H9 (cell line): ENCODE data around the gene OR8K1. TPM values are rescaled to one million over a fixed set of nuclear protein-coding genes. Genes with fewer than 3 reads are reported as not detected.

Experiments used
- DNase-seq: peaks from one replicate; pipeline ENCODE4 v3.0.0-alpha.2; 2017
- H2AFZ ChIP-seq: one replicate; pipeline ENCODE4 v1.6.1; 2013; ENCODE audit warnings: mild to moderate bottlenecking, low read length, control low read depth, moderate library complexity
- H2AK5ac ChIP-seq: 2 replicates; pipeline ENCODE4 v1.6.1; 2013; ENCODE audit warnings: low read length, control low read depth, mixed read lengths; ENCODE audit not compliant: insufficient read length
- H2BK120ac ChIP-seq: one replicate; pipeline ENCODE4 v1.6.1; 2013; ENCODE audit warnings: low read depth, mild to moderate bottlenecking, low read length, control low read depth, inconsistent platforms; ENCODE audit not compliant: poor library complexity, severe bottlenecking
- H2BK12ac ChIP-seq: 2 replicates; pipeline ENCODE4 v1.6.1; 2013; ENCODE audit warnings: low read length, control low read depth, mixed read lengths, low read depth; ENCODE audit not compliant: insufficient read length
- H2BK15ac ChIP-seq: 2 replicates; pipeline ENCODE4 v1.6.1; 2013; ENCODE audit warnings: low read depth, low read length, control low read depth
- H2BK20ac ChIP-seq: one replicate; pipeline ENCODE4 v1.6.1; 2013; ENCODE audit warnings: low read depth, mild to moderate bottlenecking, low read length, control low read depth, inconsistent platforms; ENCODE audit not compliant: poor library complexity, severe bottlenecking
- H2BK5ac ChIP-seq: 2 replicates; pipeline ENCODE4 v1.6.1; 2013; ENCODE audit warnings: low read length, control low read depth, mixed read lengths; ENCODE audit not compliant: insufficient read length
- H3K14ac ChIP-seq: 2 replicates; pipeline ENCODE4 v1.6.1; 2013; ENCODE audit warnings: low read length, control low read depth; ENCODE audit not compliant: insufficient read depth
- H3K18ac ChIP-seq: 2 replicates; pipeline ENCODE4 v1.6.1; 2013; ENCODE audit warnings: low read depth, mild to moderate bottlenecking, mixed read lengths, low read length, control low read depth; ENCODE audit not compliant: insufficient read length
- H3K23ac ChIP-seq: 2 replicates; pipeline ENCODE4 v1.6.1; 2013; ENCODE audit warnings: low read length, control low read depth, mixed read lengths, low read depth; ENCODE audit not compliant: insufficient read length
- H3K23me2 ChIP-seq: 2 replicates; pipeline ENCODE4 v1.6.1; 2013; ENCODE audit warnings: low read depth, mild to moderate bottlenecking, mixed read lengths, low read length, control low read depth; ENCODE audit not compliant: insufficient read length, poor library complexity, severe bottlenecking
- H3K27ac ChIP-seq: 2 replicates; pipeline ENCODE4 v1.5.1; 2013; ENCODE audit warnings: low read length, control low read depth, mixed read lengths, low read depth; ENCODE audit not compliant: insufficient read length
- H3K27me3 ChIP-seq: 2 replicates; pipeline ENCODE4 v1.6.1; 2013; ENCODE audit warnings: low read length, control low read depth, inconsistent platforms; ENCODE audit not compliant: insufficient read depth
- H3K4ac ChIP-seq: 2 replicates; pipeline ENCODE4 v1.6.1; 2013; ENCODE audit warnings: low read depth, mild to moderate bottlenecking, control low read depth, inconsistent platforms, low read length, moderate library complexity
- H3K4me1 ChIP-seq: 2 replicates; pipeline ENCODE4 v1.6.1; 2013; ENCODE audit warnings: low read length, control low read depth, inconsistent platforms; ENCODE audit not compliant: insufficient read depth
- H3K4me2 ChIP-seq: 2 replicates; pipeline ENCODE4 v1.6.1; 2013; ENCODE audit warnings: low read length, control low read depth, mixed read lengths; ENCODE audit not compliant: insufficient read length, insufficient read depth
- H3K56ac ChIP-seq: 2 replicates; pipeline ENCODE4 v1.6.1; 2013; ENCODE audit warnings: low read depth, mild to moderate bottlenecking, mixed read lengths, low read length, control low read depth; ENCODE audit not compliant: insufficient read length
- H3K79me1 ChIP-seq: 2 replicates; pipeline ENCODE4 v1.6.1; 2013; ENCODE audit warnings: low read depth, mild to moderate bottlenecking, moderate library complexity, low read length, control low read depth, inconsistent platforms; ENCODE audit not compliant: insufficient read depth, poor library complexity, severe bottlenecking
- H3K79me2 ChIP-seq: 2 replicates; pipeline ENCODE4 v1.6.1; 2013; ENCODE audit warnings: low read length, control low read depth, inconsistent platforms; ENCODE audit not compliant: insufficient read depth
- H3K9ac ChIP-seq: 2 replicates; pipeline ENCODE4 v1.6.1; 2013; ENCODE audit warnings: low read length, control low read depth, mixed read lengths; ENCODE audit not compliant: insufficient read length; ENCODE audit errors: extremely low read depth
- H3K9me3 ChIP-seq: one replicate; pipeline ENCODE4 v1.6.1; 2013; ENCODE audit warnings: low read depth, low read length, inconsistent platforms; ENCODE audit not compliant: control insufficient read depth
- H3T11ph ChIP-seq: one replicate; pipeline ENCODE4 v1.6.1; 2013; ENCODE audit warnings: mild to moderate bottlenecking, low read length, control low read depth, inconsistent platforms
- H4K20me1 ChIP-seq: one replicate; pipeline ENCODE4 v1.6.1; 2013; ENCODE audit not compliant: control insufficient read depth, insufficient read length, insufficient read depth
- H4K5ac ChIP-seq: 2 replicates; pipeline ENCODE4 v1.6.1; 2013; ENCODE audit warnings: low read depth, mild to moderate bottlenecking, mixed read lengths, low read length, control low read depth; ENCODE audit not compliant: insufficient read length
- H4K8ac ChIP-seq: replicated peaks from 2 replicates; pipeline ENCODE4 v1.6.1; 2013; ENCODE audit warnings: low read length, control low read depth, mixed read lengths, low read depth; ENCODE audit not compliant: insufficient read length
- H4K91ac ChIP-seq: 2 replicates; pipeline ENCODE4 v1.6.1; 2013; ENCODE audit warnings: low read depth, mild to moderate bottlenecking, moderate library complexity, mixed read lengths, low read length, control low read depth; ENCODE audit not compliant: insufficient read length
- H3K27ac Mint-ChIP-seq, 3 experiments: 2 replicates in 2 of 3; 3 replicates in 1 of 3; pipeline ENCODE4 v1.8.0; 2020 to 2021; ENCODE audit warnings: mixed read lengths in 3 of 3, mild to moderate bottlenecking in 1 of 3, moderate library complexity in 1 of 3
- H3K27me3 Mint-ChIP-seq: 2 replicates; pipeline ENCODE4 v1.8.0; 2021; ENCODE audit warnings: low read depth, mild to moderate bottlenecking, moderate library complexity, mixed read lengths
- H3K36me3 Mint-ChIP-seq, 3 experiments: 2 replicates in 2 of 3; 3 replicates in 1 of 3; pipeline ENCODE4 v1.8.0; 2020 to 2021; ENCODE audit warnings: low read depth in 3 of 3, mixed read lengths in 3 of 3; ENCODE audit not compliant: insufficient read depth in 1 of 3
- H3K4me1 Mint-ChIP-seq, 2 experiments: 2 replicates each; pipeline ENCODE4 v1.8.0; 2020; ENCODE audit warnings: mixed read lengths in 2 of 2
- H3K4me3 Mint-ChIP-seq, 2 experiments: 2 replicates in 1 of 2; 3 replicates in 1 of 2; pipeline ENCODE4 v1.8.0; 2020 to 2021; ENCODE audit warnings: mild to moderate bottlenecking in 2 of 2, mixed read lengths in 2 of 2, moderate library complexity in 1 of 2
- H3K9me3 Mint-ChIP-seq, 2 experiments: 2 replicates in 1 of 2; 3 replicates in 1 of 2; pipeline ENCODE4 v1.8.0; 2020; ENCODE audit warnings: mild to moderate bottlenecking in 2 of 2, mixed read lengths in 2 of 2, moderate library complexity in 1 of 2
- WGBS: extraction: QIAGEN DNeasy Blood & Tissue Kit; methylation state at CpG from one replicate; pipeline ENCODE4 v1.1.7; 2013; ENCODE audit warnings: missing lambda C conversion rate, low lambda C conversion rate, mixed read lengths; ENCODE audit not compliant: insufficient read length; ENCODE audit errors: extremely low coverage; 5-methylcytosine and 5-hydroxymethylcytosine counted together
- total RNA-seq: library from RNA; stranded (reverse); gene quantifications from 2 replicates; pipeline ENCODE4 v1.2.1, GENCODE V29; 2021
- TF ChIP-seq, protein P1 (sequence below): fragments of 200-600 bp; sonication (generic); conservative IDR thresholded peaks from 3 replicates; pipeline ENCODE4 v1.8.0; 2021; ENCODE audit warnings: antibody characterized with exemption, mild to moderate bottlenecking

Gene OR8K1
- total RNA-seq, 1 experiment from 2014 or later: not detected

- no peak within 1 kb of the TSS for H2BK15ac ChIP-seq
- H4K91ac ChIP-seq: no peak within 1 kb of the TSS
- TF ChIP-seq, protein P1, sequence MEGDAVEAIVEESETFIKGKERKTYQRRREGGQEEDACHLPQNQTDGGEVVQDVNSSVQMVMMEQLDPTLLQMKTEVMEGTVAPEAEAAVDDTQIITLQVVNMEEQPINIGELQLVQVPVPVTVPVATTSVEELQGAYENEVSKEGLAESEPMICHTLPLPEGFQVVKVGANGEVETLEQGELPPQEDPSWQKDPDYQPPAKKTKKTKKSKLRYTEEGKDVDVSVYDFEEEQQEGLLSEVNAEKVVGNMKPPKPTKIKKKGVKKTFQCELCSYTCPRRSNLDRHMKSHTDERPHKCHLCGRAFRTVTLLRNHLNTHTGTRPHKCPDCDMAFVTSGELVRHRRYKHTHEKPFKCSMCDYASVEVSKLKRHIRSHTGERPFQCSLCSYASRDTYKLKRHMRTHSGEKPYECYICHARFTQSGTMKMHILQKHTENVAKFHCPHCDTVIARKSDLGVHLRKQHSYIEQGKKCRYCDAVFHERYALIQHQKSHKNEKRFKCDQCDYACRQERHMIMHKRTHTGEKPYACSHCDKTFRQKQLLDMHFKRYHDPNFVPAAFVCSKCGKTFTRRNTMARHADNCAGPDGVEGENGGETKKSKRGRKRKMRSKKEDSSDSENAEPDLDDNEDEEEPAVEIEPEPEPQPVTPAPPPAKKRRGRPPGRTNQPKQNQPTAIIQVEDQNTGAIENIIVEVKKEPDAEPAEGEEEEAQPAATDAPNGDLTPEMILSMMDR: no peak
- H3K4ac ChIP-seq: no peak within 1 kb of the TSS
- no peak within 1 kb of the TSS for H2AK5ac ChIP-seq
- H2BK120ac ChIP-seq: no peak within 1 kb of the TSS
- WGBS: no CpG with 5 or more reads among the region's 2 CpGs
- no peak within 1 kb of the TSS for H3K4me2 ChIP-seq
- no peak within 1 kb of the TSS for H2BK5ac ChIP-seq
- Mint-ChIP-seq H3K9me3 (0 out of 5 replicates have a peak, but pooled peaks cover 0 to 1% of the 10 kb centered on the region in 2 experiments), H3K4me3 (no peak within 1 kb of the TSS), H3K36me3 (no peaks in the 10 kb centered on the region), H3K4me1 (no peaks in the 10 kb centered on the region), H3K27ac (no peak within 1 kb of the TSS), H3K27me3 (no peaks in the 10 kb centered on the region)
- H3K4me1 ChIP-seq: no peaks in the 10 kb centered on the region
- H2BK20ac ChIP-seq: no peak within 1 kb of the TSS
- H3K27ac ChIP-seq: no peak within 1 kb of the TSS
- H3K56ac ChIP-seq: no peak within 1 kb of the TSS
- no peak within 1 kb of the TSS for H3K9ac ChIP-seq
- H3K79me1 ChIP-seq: no peaks in the 10 kb centered on the region
- H3K79me2 ChIP-seq: no peaks in the 10 kb centered on the region
- no peaks in the 10 kb centered on the region for H4K20me1 ChIP-seq
- no peaks in the 10 kb centered on the region for H3K27me3 ChIP-seq
- DNase-seq: no peak
- no peak within 1 kb of the TSS for H3K23ac ChIP-seq
- no peak within 1 kb of the TSS for H3K18ac ChIP-seq
- no peaks in the 10 kb centered on the region for H3K23me2 ChIP-seq
- no peak within 1 kb of the TSS for H4K8ac ChIP-seq
- no peak within 1 kb of the TSS for H3K14ac ChIP-seq
- no peak within 1 kb of the TSS for H2BK12ac ChIP-seq
- H3T11ph ChIP-seq: no peak within 1 kb of the TSS
- no peak within 1 kb of the TSS for H4K5ac ChIP-seq
- no peak within 1 kb of the TSS for H2AFZ ChIP-seq
- H3K9me3 ChIP-seq: peaks cover 10% of the 10 kb centered on the region
These were observed 29.5 kb downstream of the OR8K1 start, which contains the start of gene OR8U1 for GRCh38 chr11:56375324-56375723. OR8U1 (plus strand) TSS chr11:56375624; CDS start chr11:56375624, 0 bp downstream.
